GM19023 (cell line): ENCODE measurements around the gene ZNF189.
"Not testable (repeated sequence)": the region's sequence is repeated elsewhere in the genome, so short reads cannot be mapped to it uniquely, and the experiment has no call there.

Experiments
- ATAC-seq: cut with Tn5 transposase; IDR thresholded peaks from one replicate; pipeline ENCODE4 v1.9.1; 2021; ENCODE audit warnings: mild to moderate bottlenecking, moderate library complexity; ENCODE audit not compliant: unreplicated experiment

The ZNF189 gene

GRCh38 chr9:101376111-101376848, 22.4 kb upstream of the ZNF189 start:
- ATAC-seq = no peak

- no peak for ATAC-seq
Observed at GRCh38 chr9:101380295-101380694, 18.4 kb upstream of the ZNF189 start.

- ATAC-seq = no peak
Observed at GRCh38 chr9:101381118-101381517, 17.5 kb upstream of the ZNF189 start.

GRCh38 chr9:101381833-101382342, 16.8 kb upstream of the ZNF189 start:
- ATAC-seq = no peak

- no peak for ATAC-seq
Observed at GRCh38 chr9:101383361-101383760, 15.3 kb upstream of the ZNF189 start.

GRCh38 chr9:101384873-101385536, 13.6 kb upstream of the ZNF189 start, which contains the start of gene BAAT:
Gene BAAT (minus strand): TSS chr9:101385006. CDS start chr9:101371404, 13,602 bp downstream.
- not testable (repeated sequence) for ATAC-seq

- ATAC-seq = no peak
Observed at GRCh38 chr9:101387871-101388506, 10.7 kb upstream of the ZNF189 start.

GRCh38 chr9:101388507-101388993, 10.1 kb upstream of the ZNF189 start:
- no peak for ATAC-seq

GRCh38 chr9:101393135-101393534, 5.5 kb upstream of the ZNF189 start:
- ATAC-seq = no peak

GRCh38 chr9:101394687-101395086, 4.0 kb upstream of the ZNF189 start:
- no peak for ATAC-seq

GRCh38 chr9:101397746-101398067, 944 bp upstream of the ZNF189 start:
- no peak for ATAC-seq

GRCh38 chr9:101398930-101399642, 435 bp downstream of the ZNF189 start:
- peak; percentile 7 for ATAC-seq

- ATAC-seq = no peak
Observed at GRCh38 chr9:101399643-101399970, 956 bp downstream of the ZNF189 start.

- ATAC-seq = no peak
Observed at GRCh38 chr9:101400120-101400519, 1.5 kb downstream of the ZNF189 start.

GRCh38 chr9:101403516-101404285, 5.0 kb downstream of the ZNF189 start:
- ATAC-seq = no peak

GRCh38 chr9:101408374-101409078, 9.9 kb downstream of the ZNF189 start:
- no peak for ATAC-seq

GRCh38 chr9:101409079-101409477, 10.4 kb downstream of the ZNF189 start:
- no peak for ATAC-seq

- ATAC-seq = no peak
Observed at GRCh38 chr9:101414839-101415238, 16.2 kb downstream of the ZNF189 start.

- ATAC-seq = no peak
Observed at GRCh38 chr9:101415578-101415977, 16.9 kb downstream of the ZNF189 start.

- ATAC-seq = no peak
Observed at GRCh38 chr9:101417389-101417788, 18.7 kb downstream of the ZNF189 start.
